GM19351 (cell line): ENCODE measurements around the gene CCNF.

Experiments
- ATAC-seq: cut with Tn5 transposase; IDR thresholded peaks from one replicate; pipeline ENCODE4 v1.9.1; 2021; ENCODE audit warnings: mild to moderate bottlenecking, moderate library complexity; ENCODE audit not compliant: unreplicated experiment

CCNF gene

DNA sequence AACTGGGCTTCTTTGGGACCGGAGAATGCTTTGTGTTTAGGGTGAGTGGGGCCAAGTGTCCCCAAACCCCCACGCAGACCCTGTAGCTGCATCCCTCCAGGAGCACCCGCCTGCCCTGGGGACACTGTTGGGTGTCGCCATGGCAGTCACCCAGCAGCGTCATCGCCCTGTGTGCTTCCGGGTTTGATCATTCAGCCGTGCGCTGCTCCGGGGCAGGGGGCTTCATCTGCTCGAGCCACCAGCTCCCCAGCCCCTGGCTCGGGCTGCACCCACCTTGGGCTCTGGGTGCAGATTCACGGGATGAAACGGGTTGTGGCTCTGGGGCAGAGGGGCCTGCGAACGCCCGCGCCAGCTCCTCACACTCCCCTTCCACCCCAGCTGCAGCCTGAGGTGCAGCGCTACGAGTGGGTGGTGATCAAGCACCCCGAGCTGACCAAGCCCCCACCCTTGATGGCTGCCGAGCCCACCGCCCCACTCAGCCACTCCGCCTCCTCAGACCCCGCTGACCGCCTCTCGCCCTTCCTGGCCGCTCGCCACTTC lies 70.7 kb downstream of the CCNF start:
- ATAC-seq: no peak

DNA sequence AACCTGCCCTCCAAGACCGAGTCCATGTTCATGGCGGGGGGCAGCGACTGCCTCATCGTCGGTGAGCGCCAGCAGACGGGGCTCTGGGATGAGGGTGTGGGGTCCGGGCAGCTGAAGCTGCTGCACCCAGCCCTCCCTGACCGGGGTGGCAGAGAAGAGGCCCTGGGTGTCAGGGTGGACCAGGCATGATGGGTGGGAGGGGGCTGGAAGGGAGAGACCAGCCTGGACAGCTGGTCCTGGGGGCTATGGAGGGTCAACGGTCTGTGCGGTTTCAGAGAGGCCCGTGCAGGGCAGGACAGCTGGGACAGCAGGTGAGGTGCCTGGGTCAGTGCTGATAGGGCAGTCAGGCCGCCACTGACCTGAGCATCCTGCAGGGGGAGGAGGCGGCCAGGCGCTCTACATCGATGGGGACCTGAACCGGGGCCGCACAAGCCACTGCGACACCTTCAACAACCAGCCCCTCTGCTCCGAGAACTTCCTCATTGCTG lies 71.2 kb downstream of the CCNF start:
- ATAC-seq: no peak

DNA sequence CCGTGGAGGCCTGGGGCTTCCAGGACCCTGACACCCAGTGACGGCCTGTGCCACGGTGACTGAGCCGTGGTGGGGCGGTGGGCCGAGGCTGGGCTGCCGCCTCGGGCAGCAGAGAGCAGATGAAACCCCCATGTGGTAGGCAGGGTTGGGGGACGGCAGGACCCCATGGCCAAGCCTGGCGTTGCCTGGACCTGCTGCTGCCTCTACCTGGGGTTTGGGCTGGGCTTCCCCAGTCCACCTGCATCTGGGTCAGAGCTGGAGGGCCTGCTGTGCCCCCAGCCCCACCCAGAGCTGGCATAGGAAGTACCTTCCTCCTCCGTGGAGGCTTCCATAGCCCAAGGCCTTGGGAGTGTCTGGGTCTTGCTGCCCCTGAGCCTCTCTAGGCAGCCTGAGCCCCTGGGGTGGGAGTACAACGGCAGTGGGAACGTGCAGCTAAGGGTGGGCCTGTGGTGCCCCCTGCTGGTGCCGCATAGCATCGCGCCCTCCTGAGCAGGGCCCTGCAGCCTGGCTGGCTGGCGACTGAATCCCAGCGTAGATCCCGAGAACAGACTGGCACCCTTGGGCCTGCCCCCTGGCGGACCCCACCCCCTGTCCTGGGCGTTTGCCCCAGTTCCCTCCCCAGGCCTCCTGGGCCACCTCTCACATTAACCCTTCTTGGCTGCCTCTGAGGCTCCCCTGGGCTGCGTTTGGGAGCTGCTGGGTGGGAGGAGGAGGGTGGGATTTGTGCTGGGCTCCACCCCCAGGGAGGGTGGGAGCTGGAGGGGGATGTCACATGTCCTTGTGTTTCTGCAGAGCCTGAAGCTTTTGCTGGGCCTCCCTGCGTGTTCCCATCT lies 71.9 kb downstream of the CCNF start:
- no peak for ATAC-seq

DNA sequence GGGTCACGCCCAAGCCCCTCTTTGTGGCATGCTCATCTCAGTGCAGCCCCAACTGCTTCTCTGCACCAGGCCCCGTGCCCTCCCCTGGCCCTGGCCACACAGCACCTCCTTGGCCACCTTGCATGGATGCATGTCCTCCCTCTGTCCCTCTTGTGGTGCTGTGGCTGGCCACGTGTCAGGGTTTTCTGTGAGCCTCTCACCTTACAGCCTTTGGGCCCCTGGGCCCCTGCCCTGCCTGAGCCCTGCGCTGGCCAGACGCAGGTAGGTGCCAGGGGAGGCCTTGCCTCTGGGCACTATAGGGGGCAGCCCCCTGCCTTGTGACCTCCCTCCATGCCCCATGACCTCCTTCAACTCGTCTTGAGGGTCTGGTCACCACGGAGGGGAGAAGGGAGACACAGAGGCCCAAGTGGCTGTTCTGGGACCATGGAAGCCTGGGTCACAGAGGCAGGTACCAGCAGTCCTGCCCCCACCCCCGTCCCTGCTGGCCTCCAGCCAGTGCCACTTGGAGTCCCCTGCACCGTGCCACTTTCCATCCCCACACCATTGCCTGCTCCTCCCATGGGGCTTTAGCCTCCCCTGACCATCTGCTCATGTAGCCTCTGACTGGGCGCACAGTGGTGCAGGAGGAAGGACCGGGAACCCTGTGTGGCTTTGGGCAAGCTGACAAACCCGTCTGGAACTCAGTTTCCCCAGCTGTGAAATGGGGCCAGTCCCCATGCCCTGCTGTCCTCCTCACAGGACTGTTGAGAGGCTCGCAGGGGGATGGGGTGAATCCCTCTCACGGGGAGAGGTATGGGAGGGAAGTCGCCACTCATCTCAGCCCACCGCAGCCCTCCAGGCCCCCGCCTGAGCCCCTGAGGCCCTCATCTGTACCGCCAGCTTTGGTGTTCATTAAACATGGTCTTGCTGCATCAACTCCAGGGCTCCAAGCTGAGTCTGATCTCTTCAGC lies 73.0 kb downstream of the CCNF start:
- no peak for ATAC-seq

DNA sequence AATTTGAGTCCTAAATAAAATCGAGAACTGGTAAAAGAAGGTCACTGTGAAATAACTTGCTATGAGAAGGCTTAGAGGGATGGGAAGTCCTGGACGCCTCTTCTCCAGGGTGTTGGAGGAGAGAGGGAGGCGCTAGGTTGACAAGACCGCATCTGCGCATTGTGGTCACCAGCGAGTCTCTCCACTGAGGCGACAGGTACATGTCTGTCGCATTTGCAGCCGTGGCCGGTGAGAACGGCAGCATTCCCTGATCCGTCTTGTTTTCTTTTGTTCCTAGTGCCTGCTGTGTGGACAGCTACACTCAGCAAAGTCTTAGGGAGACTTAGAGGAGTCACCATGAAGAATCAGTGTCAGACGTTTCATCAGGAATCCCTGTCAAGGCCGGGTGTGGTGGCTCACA lies 76.4 kb downstream of the CCNF start:
- ATAC-seq: no peak

DNA sequence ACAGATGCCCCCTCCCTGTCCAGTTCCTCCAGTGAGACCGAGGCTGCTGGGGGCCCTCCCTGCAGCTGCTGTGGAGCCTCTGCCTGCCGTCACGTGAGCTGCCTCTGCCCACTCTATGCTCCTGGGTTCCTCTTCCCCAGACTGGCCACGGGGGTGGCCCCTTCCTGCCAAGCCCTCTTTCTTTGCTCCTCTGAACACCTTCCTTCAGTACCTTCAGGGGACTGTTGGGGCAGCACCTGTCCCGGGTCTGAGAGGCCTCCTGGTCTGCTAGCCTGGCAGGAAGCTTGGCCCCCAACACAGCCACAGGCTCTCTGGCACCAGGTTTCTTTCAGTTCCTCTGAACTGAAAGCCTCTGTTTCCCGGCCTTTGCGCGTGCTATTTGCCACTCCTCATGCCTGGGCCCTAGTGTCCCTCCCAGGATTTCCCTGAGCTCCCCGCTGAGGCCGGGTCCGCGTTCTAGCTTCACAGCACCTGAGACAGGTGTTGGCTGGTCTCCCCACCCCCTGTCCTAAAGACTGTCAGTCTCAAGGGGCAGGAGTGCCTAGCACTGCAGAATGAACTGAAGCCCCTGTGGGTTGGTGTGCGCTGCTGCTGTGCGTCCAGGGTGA lies 77.9 kb downstream of the CCNF start:
- no peak for ATAC-seq

DNA sequence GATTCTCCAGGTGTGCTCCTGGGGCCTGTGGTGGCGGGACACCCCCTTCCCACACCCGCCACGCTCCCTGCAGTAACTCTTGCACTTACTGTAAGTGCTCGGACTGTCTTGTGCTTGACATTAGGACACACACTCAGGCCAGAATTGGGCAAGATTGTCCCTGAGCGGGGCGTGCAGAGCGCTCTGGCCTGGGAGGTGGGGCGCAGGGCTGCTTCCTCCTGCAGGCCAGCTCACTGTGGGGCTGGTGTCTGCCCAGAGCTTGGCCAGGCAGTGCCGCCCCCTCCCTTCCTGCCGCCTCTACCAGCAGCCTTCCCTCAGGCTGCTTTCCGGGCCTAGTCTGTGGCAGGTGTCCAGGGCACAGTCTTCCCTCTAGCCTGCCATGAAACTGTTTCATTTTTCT lies 78.4 kb downstream of the CCNF start:
- ATAC-seq: no peak
